ENCODE results near the gene CDC25B.

DNA sequence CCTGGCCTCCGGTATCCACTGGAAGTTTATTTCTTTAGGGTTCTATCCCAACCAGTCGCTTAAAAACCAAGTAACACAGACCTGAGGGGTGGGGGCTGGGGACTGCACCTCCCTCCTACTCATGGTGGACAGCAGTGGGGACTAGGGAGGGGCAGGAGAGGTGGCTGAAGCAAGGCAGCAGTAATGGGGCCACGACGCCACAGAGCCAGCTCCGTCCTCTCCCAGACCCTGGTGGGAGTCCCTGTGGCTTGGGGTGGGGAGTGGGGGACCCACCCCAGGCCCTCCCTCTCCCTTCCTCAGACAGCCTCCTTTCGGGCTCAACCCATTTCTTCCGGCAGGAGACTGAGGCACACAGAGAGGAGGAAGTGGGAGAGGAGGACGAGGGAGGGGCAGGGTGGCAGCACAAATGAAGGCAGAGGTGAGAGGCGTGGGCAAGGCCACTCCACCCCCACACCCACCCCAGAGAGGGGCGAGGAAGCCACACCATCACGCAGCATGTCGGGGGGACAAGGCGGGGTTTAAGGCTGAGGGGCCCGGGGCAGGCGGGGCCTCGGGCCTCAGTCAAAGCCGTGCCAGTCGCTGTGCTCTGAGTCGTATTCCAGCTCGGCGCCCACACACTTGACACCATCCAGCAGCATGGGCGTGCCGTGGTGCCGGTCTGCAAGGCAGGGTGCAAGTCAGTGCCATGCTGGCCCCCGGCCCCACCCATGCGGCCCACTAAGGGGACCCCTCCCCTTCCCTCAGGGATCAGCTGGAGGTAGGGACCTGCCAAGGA lies 42.4 kb upstream of the CDC25B start:
- no peak for TF ChIP-seq POLR2A (IDR thresholded peaks at IDR 0.05; ENCODE audit: extremely low read depth, insufficient read length)
- TF ChIP-seq, protein P1, sequence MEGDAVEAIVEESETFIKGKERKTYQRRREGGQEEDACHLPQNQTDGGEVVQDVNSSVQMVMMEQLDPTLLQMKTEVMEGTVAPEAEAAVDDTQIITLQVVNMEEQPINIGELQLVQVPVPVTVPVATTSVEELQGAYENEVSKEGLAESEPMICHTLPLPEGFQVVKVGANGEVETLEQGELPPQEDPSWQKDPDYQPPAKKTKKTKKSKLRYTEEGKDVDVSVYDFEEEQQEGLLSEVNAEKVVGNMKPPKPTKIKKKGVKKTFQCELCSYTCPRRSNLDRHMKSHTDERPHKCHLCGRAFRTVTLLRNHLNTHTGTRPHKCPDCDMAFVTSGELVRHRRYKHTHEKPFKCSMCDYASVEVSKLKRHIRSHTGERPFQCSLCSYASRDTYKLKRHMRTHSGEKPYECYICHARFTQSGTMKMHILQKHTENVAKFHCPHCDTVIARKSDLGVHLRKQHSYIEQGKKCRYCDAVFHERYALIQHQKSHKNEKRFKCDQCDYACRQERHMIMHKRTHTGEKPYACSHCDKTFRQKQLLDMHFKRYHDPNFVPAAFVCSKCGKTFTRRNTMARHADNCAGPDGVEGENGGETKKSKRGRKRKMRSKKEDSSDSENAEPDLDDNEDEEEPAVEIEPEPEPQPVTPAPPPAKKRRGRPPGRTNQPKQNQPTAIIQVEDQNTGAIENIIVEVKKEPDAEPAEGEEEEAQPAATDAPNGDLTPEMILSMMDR (IDR thresholded peaks at IDR 0.05; ENCODE audit: low read depth, low read length): no peak

All from NB4 (cell line).